Gastrocnemius medialis (tissue), 4 donors: ENCODE measurements around the gene PDZD7.

Experiments used
- CTCF ChIP-seq, 5 experiments: fragments of 450-650 bp in 3 of 5; fragments of 200-600 bp in 2 of 5; sonication (generic) in 2 of 5; IDR thresholded peaks in 4 of 5; conservative IDR thresholded peaks in 1 of 5; 1 replicate in 4 of 5; 2 replicates in 1 of 5; pipeline ENCODE4 v1.5.1; 2016 to 2019; ENCODE audit warnings: antibody characterized with exemption in 5 of 5, mild to moderate bottlenecking in 3 of 5, moderate library complexity in 3 of 5
- POLR2A ChIP-seq, 2 donors: fragments of 450-650 bp; IDR thresholded peaks; one replicate each; pipeline ENCODE4 v1.6.1; 2017; ENCODE audit warnings: antibody characterized with exemption in 2 of 2, mild to moderate bottlenecking in 2 of 2, moderate library complexity in 2 of 2

- TF ChIP-seq POLR2A (IDR thresholded peaks at IDR 0.05): no peak
- no peak for TF ChIP-seq CTCF (IDR thresholded peaks at IDR 0.05 in 4 of 5, conservative IDR thresholded peaks at IDR 0.05 in 1 of 5)
Measured at GRCh38 chr10:101030496-101031127, 317 bp downstream of the PDZD7 start.
